ENCODE measurements around the gene PEX1.

DNA sequence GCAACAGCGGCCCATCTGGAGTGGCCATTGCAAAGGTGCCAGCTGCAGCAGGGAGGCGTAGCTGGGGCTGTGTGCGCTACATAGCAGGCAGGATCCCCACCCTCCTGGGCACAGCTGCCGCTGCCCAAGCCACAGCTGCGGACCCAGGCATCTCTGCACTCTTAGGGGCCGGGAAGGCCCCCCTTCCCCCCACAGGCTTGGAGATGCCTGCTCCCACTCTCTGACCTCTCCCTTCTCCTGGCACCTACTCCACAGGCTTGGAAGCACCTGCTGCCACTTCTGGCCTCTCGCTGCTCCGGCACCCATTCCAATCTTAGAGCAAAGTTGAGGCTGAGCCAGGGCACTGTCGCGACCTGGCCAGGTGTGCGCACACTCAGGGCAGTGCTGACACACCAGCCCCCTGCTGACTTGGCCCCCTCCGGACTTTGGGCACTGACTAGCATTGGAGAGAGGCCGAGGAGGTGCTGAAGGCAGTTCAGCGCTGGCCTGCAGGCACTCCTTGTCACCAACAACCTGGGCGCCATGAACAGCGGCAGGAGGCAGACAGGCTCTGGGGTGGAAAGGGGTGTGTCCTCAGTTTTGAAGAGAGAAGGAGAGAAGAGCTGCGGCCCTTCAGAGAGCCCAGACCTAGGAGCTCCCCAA, 18.7 kb upstream of the PEX1 start:
- no peak for TF ChIP-seq EZH2 (IDR thresholded peaks at IDR 0.05; ENCODE audit: borderline replicate concordance, low read depth, low read length, severe bottlenecking)
- TF ChIP-seq POLR2AphosphoS5 (IDR thresholded peaks at IDR 0.05; ENCODE audit: insufficient read depth, low read depth, low read length) = no peak
- TF ChIP-seq CTCF (IDR thresholded peaks at IDR 0.05; ENCODE audit: extremely low read depth in 1 of 2, insufficient read depth in 1 of 2, low read depth in 1 of 2, low read length in 2 of 2) = no peak
- TF ChIP-seq, protein P1, sequence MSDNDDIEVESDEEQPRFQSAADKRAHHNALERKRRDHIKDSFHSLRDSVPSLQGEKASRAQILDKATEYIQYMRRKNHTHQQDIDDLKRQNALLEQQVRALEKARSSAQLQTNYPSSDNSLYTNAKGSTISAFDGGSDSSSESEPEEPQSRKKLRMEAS (IDR thresholded peaks at IDR 0.05; ENCODE audit: insufficient read depth, insufficient read length) = no peak
- TF ChIP-seq POLR2A (IDR thresholded peaks at IDR 0.05; ENCODE audit: low read depth, low read length) = no peak
- no peak for TF ChIP-seq GATA2 (IDR thresholded peaks at IDR 0.05; ENCODE audit: insufficient read depth, insufficient read length, low read depth, low read length)
